ENCODE measurements around the gene MRPL44.

GRCh38 chr2:223929571-223930102, 27.6 kb upstream of the MRPL44 start:
- TF ChIP-seq CTCF (IDR thresholded peaks at IDR 0.05) = no peak
- no peak for TF ChIP-seq POLR2A (IDR thresholded peaks at IDR 0.05)
